ENCODE results near the gene RBM14. TPM values are rescaled to one million over a fixed set of nuclear protein-coding genes. Genes with fewer than 3 reads are reported as not detected.

RBM14 gene, protein sequence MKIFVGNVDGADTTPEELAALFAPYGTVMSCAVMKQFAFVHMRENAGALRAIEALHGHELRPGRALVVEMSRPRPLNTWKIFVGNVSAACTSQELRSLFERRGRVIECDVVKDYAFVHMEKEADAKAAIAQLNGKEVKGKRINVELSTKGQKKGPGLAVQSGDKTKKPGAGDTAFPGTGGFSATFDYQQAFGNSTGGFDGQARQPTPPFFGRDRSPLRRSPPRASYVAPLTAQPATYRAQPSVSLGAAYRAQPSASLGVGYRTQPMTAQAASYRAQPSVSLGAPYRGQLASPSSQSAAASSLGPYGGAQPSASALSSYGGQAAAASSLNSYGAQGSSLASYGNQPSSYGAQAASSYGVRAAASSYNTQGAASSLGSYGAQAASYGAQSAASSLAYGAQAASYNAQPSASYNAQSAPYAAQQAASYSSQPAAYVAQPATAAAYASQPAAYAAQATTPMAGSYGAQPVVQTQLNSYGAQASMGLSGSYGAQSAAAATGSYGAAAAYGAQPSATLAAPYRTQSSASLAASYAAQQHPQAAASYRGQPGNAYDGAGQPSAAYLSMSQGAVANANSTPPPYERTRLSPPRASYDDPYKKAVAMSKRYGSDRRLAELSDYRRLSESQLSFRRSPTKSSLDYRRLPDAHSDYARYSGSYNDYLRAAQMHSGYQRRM
- total RNA-seq (100 to 1,000 TPM; 176 to 382 (median 191) TPM), total RNA-seq (93.8 to 303 (median 158) reads per million in 29 experiments)
- 154 TPM for total RNA-seq (2013)

DNA sequence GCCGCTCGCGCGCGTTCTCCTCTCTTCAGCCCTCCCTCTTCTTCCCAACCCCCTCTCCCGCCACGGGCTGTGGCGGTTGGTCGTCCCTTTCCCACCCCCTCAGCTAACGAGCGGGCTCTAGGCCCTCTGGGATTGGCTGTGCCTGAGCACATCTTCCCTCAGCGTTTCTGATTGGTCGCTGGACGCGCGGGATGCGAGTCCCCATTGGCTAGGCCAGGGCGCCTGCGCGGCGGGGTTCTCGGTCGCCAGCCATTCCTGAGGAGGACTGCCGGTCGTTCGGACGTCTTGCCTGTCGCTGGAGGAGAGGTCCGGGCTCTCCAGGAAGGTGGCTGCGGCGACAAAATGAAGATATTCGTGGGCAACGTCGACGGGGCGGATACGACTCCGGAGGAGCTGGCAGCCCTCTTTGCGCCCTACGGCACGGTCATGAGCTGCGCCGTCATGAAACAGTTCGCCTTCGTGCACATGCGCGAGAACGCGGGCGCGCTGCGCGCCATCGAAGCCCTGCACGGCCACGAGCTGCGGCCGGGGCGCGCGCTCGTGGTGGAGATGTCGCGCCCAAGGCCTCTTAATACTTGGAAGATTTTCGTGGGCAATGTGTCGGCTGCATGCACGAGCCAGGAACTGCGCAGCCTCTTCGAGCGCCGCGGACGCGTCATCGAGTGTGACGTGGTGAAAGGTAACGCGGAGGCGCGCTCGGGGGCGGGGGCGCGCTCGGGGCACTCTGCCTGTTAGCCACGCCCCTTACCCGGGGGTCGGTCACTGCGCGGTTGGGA, at the start of gene RBM14:
Gene RBM14, plus strand, starts transcription at position 252 of the 776 bp plus-strand sequence. Its CDS starts 91 bp downstream, at position 343.
- H3K4me3 Mint-ChIP-seq = peak within 1 kb of the TSS; percentile 97 to 99 (median 98)
- Histone ChIP-seq H3K9me3 (no peaks in the 10 kb centered on the region), H3K27me3 (replicated peaks in 1 of 2; ENCODE audit: control insufficient read depth in 2 of 2, extremely low read depth in 1 of 2, insufficient read depth in 2 of 2, low read length in 1 of 2) (no peaks in the 10 kb centered on the region), H3K4me1 (ENCODE audit: control insufficient read depth in 1 of 2, extremely low read depth in 1 of 2, insufficient read depth in 2 of 2, low read length in 2 of 2) (peaks cover 29 to 49% of the 10 kb centered on the region in 2 experiments), H3K27ac (ENCODE audit: low read length) (peak within 1 kb of the TSS; percentile 97), H3K4me3 (ENCODE audit: control insufficient read depth in 1 of 2, extremely low read depth in 1 of 2, low read length in 1 of 2) (peak within 1 kb of the TSS; percentile 93 to 97), H3K36me3 (ENCODE audit: control insufficient read depth in 2 of 2, extremely low read depth in 1 of 2, insufficient read depth in 1 of 2, low read length in 1 of 2) (no peaks in the 10 kb centered on the region)
- no peaks in the 10 kb centered on the region for H3K27me3 Mint-ChIP-seq
- ChIA-PET CTCF (interaction anchor here (0.6 to 1.5 kb wide), 7 partner anchors 20 to 72 kb away, joined by 3 to 12 read pairs (median 5); partner anchors contain the start of genes CCDC87 (in 1 of the 2), CCS (in 1 of the 2), RBM4 (in 1 of the 2) and RBM4B (in 1 of the 2)), POLR2A (interaction anchor here (0.5 to 6.0 kb wide), 16 partner anchors 11 to 1029 kb away, joined by 3 to 165 read pairs (median 5); partner anchors contain the start of genes CCDC87 (in 2 of the 2), RBM4 (in 2 of the 2), CCS (in 1 of the 2) and RBM4B (in 1 of the 2))
- no peaks in the 10 kb centered on the region for H3K9me3 Mint-ChIP-seq
- H3K36me3 Mint-ChIP-seq = peaks cover 20% of the 10 kb centered on the region
- peaks cover 44 to 50% (median 49%) of the 10 kb centered on the region in 3 donors for H3K4me1 Mint-ChIP-seq
- peak within 1 kb of the TSS; percentile 98 for H3K27ac Mint-ChIP-seq
- DNase-seq (peak; percentile 95 to 99 (median 98)), ATAC-seq (replicated peaks in 1 of 4) (peak; percentile 85 to 94 (median 93))
- WGBS (ENCODE audit: insufficient coverage) = under 1% methylated on average over 87 of the region's 90 CpGs

DNA sequence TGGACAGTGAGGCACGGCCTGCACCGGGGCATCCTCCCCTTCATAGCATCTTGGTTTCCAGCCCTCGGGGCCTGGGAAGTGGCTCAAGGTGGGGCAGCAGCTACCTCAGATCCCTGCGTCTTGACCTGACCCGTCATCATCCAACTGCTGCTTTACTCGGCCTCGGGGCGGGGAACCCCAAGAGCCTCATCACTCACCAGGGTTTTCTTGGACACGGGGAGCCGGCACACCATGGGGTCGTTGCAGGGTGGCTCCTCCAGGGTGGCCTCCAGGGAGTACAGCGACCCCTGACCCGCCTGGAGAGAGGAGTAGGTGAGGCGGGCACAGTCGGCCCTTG, 48.7 kb upstream of the RBM14 start:
- Mint-ChIP-seq H3K27ac (no peak overlapping the region), H3K9me3 (no peaks in the 10 kb centered on the region), H3K27me3 (peaks cover 3 to 5% of the 10 kb centered on the region in 2 donors), H3K36me3 (peaks cover 4% of the 10 kb centered on the region), H3K4me3 (peak overlapping the region; percentile 72 to 75 (median 74)), H3K4me1 (peaks cover 11 to 16% (median 14%) of the 10 kb centered on the region in 3 donors)
- no peaks in the 10 kb centered on the region for H3K36me3 ChIP-seq (ENCODE audit: control insufficient read depth in 2 of 2, extremely low read depth in 1 of 2, insufficient read depth in 1 of 2, low read length in 1 of 2)
- peak in 2 of 4 experiments; percentile 3 to 8 for ATAC-seq (replicated peaks in 1 of 4)
- ChIA-PET CTCF (interaction anchor here (0.5 to 1.0 kb wide), 2 partner anchors 22 to 77 kb away, joined by 3 read pairs; partner anchors contain the start of genes ACTN3 (in 1 of the 2) and ZDHHC24 (in 1 of the 2)), POLR2A (no interaction called here)
- H3K9me3 ChIP-seq = no peaks in the 10 kb centered on the region
- no peak for DNase-seq
- H3K4me3 ChIP-seq (ENCODE audit: control insufficient read depth in 1 of 2, extremely low read depth in 1 of 2, low read length in 1 of 2) = peak overlapping the region; percentile 35 to 67
- WGBS (ENCODE audit: insufficient coverage) = 50% methylated on average over 7 of the region's 15 CpGs
- no peak overlapping the region for H3K27ac ChIP-seq (ENCODE audit: low read length)
- H3K27me3 ChIP-seq (replicated peaks in 1 of 2; ENCODE audit: control insufficient read depth in 2 of 2, extremely low read depth in 1 of 2, insufficient read depth in 2 of 2, low read length in 1 of 2) = peaks cover 0 to 9% of the 10 kb centered on the region in 2 experiments
- H3K4me1 ChIP-seq (ENCODE audit: control insufficient read depth in 1 of 2, extremely low read depth in 1 of 2, insufficient read depth in 2 of 2, low read length in 2 of 2) = peaks cover 0 to 14% of the 10 kb centered on the region in 2 experiments

GRCh38 chr11:66568124-66568916, 48.1 kb upstream of the RBM14 start, which contains the start of gene CTSF:
CTSF (minus strand) TSS chr11:66568606; CDS start chr11:66568486, 120 bp downstream.
- peak within 1 kb of the TSS; percentile 82 for H3K27ac Mint-ChIP-seq
- H3K9me3 ChIP-seq = no peaks in the 10 kb centered on the region
- no peaks in the 10 kb centered on the region for H3K36me3 ChIP-seq (ENCODE audit: control insufficient read depth in 2 of 2, extremely low read depth in 1 of 2, insufficient read depth in 1 of 2, low read length in 1 of 2)

GRCh38 chr11:66569076-66569475, 47.4 kb upstream of the RBM14 start:
- Mint-ChIP-seq H3K36me3 (peaks cover 4% of the 10 kb centered on the region), H3K27ac (peak overlapping the region in 1 of 2 donors; percentile 82), H3K4me3 (peak overlapping the region in 2 of 3 donors; percentile 74 to 77), H3K27me3 (peaks cover 7 to 10% of the 10 kb centered on the region in 2 donors), H3K4me1 (peaks cover 11 to 16% (median 14%) of the 10 kb centered on the region in 3 donors), H3K9me3 (no peaks in the 10 kb centered on the region)
- ChIA-PET POLR2A (interaction anchor here in 1 of 2 donors (0.7 kb wide), 1 partner anchor 37 kb away, joined by 4 read pairs; no protein-coding TSS in a partner anchor), CTCF (interaction anchor here in 1 of 2 donors (1.1 to 1.4 kb wide), 3 partner anchors 24 to 109 kb away, joined by 3 to 7 read pairs (median 4); partner anchors contain the start of genes CCDC87, CCS and RBM4B)
- Histone ChIP-seq H3K36me3 (ENCODE audit: control insufficient read depth in 2 of 2, extremely low read depth in 1 of 2, insufficient read depth in 1 of 2, low read length in 1 of 2) (no peaks in the 10 kb centered on the region), H3K9me3 (no peaks in the 10 kb centered on the region), H3K4me1 (ENCODE audit: control insufficient read depth in 1 of 2, extremely low read depth in 1 of 2, insufficient read depth in 2 of 2, low read length in 2 of 2) (peaks cover 0 to 14% of the 10 kb centered on the region in 2 experiments), H3K4me3 (ENCODE audit: control insufficient read depth in 1 of 2, extremely low read depth in 1 of 2, low read length in 1 of 2) (no peak overlapping the region), H3K27ac (ENCODE audit: low read length) (no peak overlapping the region), H3K27me3 (replicated peaks in 1 of 2; ENCODE audit: control insufficient read depth in 2 of 2, extremely low read depth in 1 of 2, insufficient read depth in 2 of 2, low read length in 1 of 2) (peaks cover 0 to 9% of the 10 kb centered on the region in 2 experiments)
- ATAC-seq (replicated peaks in 1 of 4) (no peak), DNase-seq (no peak)
- WGBS (ENCODE audit: insufficient coverage) = 70% methylated on average over 6 of the region's 7 CpGs

More at GRCh38 chr11:66568124-66568916, 48.1 kb upstream of the RBM14 start, which contains the start of gene CTSF:
- peaks cover 0 to 9% of the 10 kb centered on the region in 2 experiments for H3K27me3 ChIP-seq (replicated peaks in 1 of 2; ENCODE audit: control insufficient read depth in 2 of 2, extremely low read depth in 1 of 2, insufficient read depth in 2 of 2, low read length in 1 of 2)
- peak within 1 kb of the TSS; percentile 42 to 67 for H3K4me3 ChIP-seq (ENCODE audit: control insufficient read depth in 1 of 2, extremely low read depth in 1 of 2, low read length in 1 of 2)
- no peak within 1 kb of the TSS for H3K27ac ChIP-seq (ENCODE audit: low read length)
- DNase-seq (peak; percentile 22 to 81 (median 59)), ATAC-seq (replicated peaks in 1 of 4) (peak; percentile 89 to 99 (median 96))
- H3K9me3 Mint-ChIP-seq = no peaks in the 10 kb centered on the region
- H3K4me3 Mint-ChIP-seq = peak within 1 kb of the TSS; percentile 74 to 80 (median 77)
- WGBS (ENCODE audit: insufficient coverage) = 8% methylated on average over 72 of the region's 77 CpGs
- peaks cover 3 to 5% of the 10 kb centered on the region in 2 donors for H3K27me3 Mint-ChIP-seq
- peaks cover 11 to 16% (median 14%) of the 10 kb centered on the region in 3 donors for H3K4me1 Mint-ChIP-seq
- ChIA-PET POLR2A (interaction anchor here in 1 of 2 donors (0.5 kb wide), 1 partner anchor 12 kb away, joined by 4 read pairs; no protein-coding TSS in a partner anchor), CTCF (interaction anchor here in 1 of 2 donors (1.0 to 1.4 kb wide), 3 partner anchors 22 to 110 kb away, joined by 3 to 7 read pairs (median 4); partner anchors contain the start of genes ACTN3, CCDC87, CCS and RBM4B)
- peaks cover 4% of the 10 kb centered on the region for H3K36me3 Mint-ChIP-seq
- H3K4me1 ChIP-seq (ENCODE audit: control insufficient read depth in 1 of 2, extremely low read depth in 1 of 2, insufficient read depth in 2 of 2, low read length in 2 of 2) = peaks cover 0 to 14% of the 10 kb centered on the region in 2 experiments
